ENCODE results near the gene JAK1.

The JAK1 gene

GRCh38 chr1:64866689-64867088 is 99.7 kb downstream of the JAK1 start:
- no peak for DNase-seq (ENCODE audit: low spot score)

GRCh38 chr1:64865105-64865757 is 101.1 kb downstream of the JAK1 start:
- DNase-seq (ENCODE audit: low spot score): no peak

- peak; percentile 98 for DNase-seq (ENCODE audit: low spot score)
Observed at GRCh38 chr1:64864018-64864940, 102.1 kb downstream of the JAK1 start.

GRCh38 chr1:64861611-64862010 is 104.7 kb downstream of the JAK1 start:
- DNase-seq (ENCODE audit: low spot score): no peak

- no peak for DNase-seq (ENCODE audit: low spot score)
Observed at GRCh38 chr1:64857347-64857746, 109.0 kb downstream of the JAK1 start.

- DNase-seq (ENCODE audit: low spot score): no peak
Observed at GRCh38 chr1:64856553-64856952, 109.8 kb downstream of the JAK1 start.

GRCh38 chr1:64855557-64855956 is 110.8 kb downstream of the JAK1 start:
- no peak for DNase-seq (ENCODE audit: low spot score)

- DNase-seq (ENCODE audit: low spot score): no peak
Observed at GRCh38 chr1:64854674-64855073, 111.7 kb downstream of the JAK1 start.

- DNase-seq (ENCODE audit: low spot score): no peak
Observed at GRCh38 chr1:64851664-64852063, 114.7 kb downstream of the JAK1 start.

GRCh38 chr1:64850846-64851245 is 115.5 kb downstream of the JAK1 start:
- no peak for DNase-seq (ENCODE audit: low spot score)

GRCh38 chr1:64849942-64850341 is 116.4 kb downstream of the JAK1 start:
- no peak for DNase-seq (ENCODE audit: low spot score)

GRCh38 chr1:64848803-64849202 is 117.5 kb downstream of the JAK1 start:
- no peak for DNase-seq (ENCODE audit: low spot score)

- no peak for DNase-seq (ENCODE audit: low spot score)
Observed at GRCh38 chr1:64848136-64848535, 118.2 kb downstream of the JAK1 start.

GRCh38 chr1:64847666-64848065 is 118.7 kb downstream of the JAK1 start:
- DNase-seq (ENCODE audit: low spot score): no peak

- no peak for DNase-seq (ENCODE audit: low spot score)
Observed at GRCh38 chr1:64846573-64847430, 119.5 kb downstream of the JAK1 start.

- DNase-seq (ENCODE audit: low spot score): no peak
Observed at GRCh38 chr1:64845831-64846425, 120.4 kb downstream of the JAK1 start.

GRCh38 chr1:64844609-64845008 is 121.7 kb downstream of the JAK1 start:
- no peak for DNase-seq (ENCODE audit: low spot score)

GRCh38 chr1:64844175-64844574 is 122.2 kb downstream of the JAK1 start:
- no peak for DNase-seq (ENCODE audit: low spot score)

- DNase-seq (ENCODE audit: low spot score): no peak
Observed at GRCh38 chr1:64843675-64844074, 122.7 kb downstream of the JAK1 start.

GRCh38 chr1:64842224-64842623 is 124.1 kb downstream of the JAK1 start:
- DNase-seq (ENCODE audit: low spot score): no peak

- no peak for DNase-seq (ENCODE audit: low spot score)
Observed at GRCh38 chr1:64841330-64842065, 124.9 kb downstream of the JAK1 start.

All from kidney capillary endothelial cell (primary cell).